HG03039 (cell line): ENCODE measurements around the gene SHISAL1.

Experiments
- ATAC-seq: cut with Tn5 transposase; IDR thresholded peaks from one replicate; pipeline ENCODE4 v1.9.1; 2021; ENCODE audit warnings: mild to moderate bottlenecking, moderate library complexity; ENCODE audit not compliant: unreplicated experiment

Gene SHISAL1

GRCh38 chr22:44312766-44313165 lies at the start of gene SHISAL1:
Gene SHISAL1 (minus strand): TSS chr22:44312951. CDS start chr22:44300945, 12,006 bp downstream.
- no peak for ATAC-seq

DNA sequence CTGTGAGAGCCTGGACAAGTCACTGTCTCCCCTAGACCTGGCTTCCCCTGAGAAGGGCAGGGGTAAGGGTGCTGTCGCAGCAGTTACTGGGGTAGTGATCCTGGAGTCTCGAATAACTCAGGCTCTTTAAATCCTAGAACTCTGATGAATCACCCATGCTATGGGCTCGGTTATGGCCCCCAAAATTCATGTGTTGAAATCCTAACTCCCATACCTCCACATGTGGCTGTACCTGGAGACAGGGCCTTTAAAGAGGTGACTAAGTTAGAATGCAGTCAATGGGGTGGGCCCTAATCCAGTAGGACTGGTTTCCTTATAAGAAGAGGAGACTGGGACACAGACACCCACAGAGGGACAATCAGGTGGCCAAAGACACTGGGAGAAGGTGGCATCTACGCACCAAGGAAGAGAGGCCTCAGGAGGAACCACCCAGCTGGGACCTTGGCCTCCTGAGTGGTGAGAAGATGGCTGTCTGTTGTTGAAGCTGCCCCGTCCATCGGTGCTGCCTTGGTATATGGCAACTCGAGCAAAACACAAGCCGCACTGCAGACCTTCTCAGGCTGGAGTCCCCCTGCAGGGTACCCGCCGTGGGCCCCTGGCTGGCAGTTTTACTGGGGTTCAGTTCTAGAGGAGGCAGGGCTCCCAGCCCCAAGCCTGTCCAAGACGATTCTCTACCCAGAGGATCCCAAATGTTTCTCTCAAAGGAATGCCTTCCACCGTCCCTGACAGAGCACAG lies 48.8 kb upstream of the SHISAL1 start:
- ATAC-seq: no peak

DNA sequence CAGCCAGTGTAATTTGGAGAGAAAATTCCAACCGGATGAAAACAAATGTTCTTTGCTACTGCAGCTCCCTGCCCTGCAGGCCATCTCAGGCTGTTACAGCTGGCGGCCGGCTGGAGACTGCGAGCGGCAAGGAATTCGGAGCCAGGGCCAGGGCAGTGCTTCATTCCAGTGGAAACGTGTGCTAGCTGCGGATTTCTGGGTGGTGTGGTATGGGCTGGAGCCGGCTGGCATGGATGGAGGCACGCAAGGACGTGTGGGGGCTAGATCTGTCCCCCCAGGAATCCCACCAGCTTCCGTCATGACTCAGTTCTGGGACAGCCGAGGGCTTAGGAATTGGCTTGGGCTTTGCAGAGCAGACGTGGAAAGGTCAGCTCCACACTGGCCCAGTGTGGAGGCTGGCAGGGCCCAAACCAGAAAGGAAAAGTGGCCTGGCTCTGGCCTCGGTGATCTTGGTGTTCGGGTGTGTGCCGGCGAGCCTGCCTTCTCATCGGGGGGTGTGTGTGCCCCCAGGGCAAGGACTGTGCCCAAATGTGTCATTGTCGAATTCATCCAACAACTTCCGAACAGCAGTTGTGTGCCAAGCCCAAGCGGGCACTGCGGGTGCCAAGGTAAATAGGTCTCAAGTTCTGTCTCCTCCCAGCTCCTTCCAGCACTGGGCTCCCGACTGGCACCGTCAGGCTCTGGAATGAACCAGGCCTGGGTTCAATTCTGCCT lies 48.1 kb upstream of the SHISAL1 start:
- no peak for ATAC-seq

DNA sequence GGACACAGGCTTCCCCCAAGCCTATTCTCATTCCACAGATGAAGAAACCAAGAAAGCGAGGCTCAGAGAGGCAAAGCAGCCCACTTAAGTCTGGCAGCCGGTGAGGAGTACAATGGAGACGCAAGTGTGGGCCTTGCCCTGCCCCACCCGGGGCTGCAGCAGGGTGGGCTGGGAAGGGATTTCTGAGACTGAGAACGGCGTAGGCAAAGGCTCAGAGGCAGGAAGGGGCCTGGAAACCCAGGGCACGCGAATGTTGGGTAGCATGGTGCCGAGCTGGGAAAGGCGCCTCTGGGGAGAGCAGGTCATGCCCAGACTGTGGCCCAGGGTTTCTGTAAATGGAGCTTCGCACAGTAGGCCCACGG lies 47.5 kb upstream of the SHISAL1 start:
- no peak for ATAC-seq

DNA sequence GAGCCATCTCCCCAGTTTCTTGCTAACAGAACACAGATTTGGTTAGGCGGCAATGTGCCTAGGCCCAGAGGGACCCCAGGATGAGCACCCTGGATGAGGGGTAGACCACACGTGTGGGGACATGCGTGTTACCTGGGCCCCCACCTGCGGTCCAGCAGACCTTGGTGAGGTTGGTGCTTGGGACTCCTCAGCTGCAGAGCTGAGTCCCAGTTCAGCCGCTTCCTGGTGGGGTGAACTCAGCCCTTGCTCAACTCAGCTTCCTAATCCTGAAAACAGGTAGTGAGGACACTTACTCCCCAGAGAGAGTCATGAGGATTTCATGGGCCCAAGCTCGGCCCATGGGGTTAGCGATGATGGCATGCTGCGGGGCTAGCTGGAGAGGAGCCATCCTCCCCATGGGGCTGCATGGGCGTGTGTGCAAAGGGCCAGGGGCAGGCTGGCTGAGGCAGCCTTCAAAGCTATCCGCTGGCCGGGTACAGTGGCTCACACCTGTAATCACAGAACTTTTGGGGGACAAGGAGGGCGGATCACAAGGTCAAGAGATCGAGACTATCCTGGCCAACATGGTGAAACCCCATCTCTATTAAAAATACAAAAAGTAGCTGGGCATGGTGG lies 46.9 kb upstream of the SHISAL1 start:
- ATAC-seq: no peak

DNA sequence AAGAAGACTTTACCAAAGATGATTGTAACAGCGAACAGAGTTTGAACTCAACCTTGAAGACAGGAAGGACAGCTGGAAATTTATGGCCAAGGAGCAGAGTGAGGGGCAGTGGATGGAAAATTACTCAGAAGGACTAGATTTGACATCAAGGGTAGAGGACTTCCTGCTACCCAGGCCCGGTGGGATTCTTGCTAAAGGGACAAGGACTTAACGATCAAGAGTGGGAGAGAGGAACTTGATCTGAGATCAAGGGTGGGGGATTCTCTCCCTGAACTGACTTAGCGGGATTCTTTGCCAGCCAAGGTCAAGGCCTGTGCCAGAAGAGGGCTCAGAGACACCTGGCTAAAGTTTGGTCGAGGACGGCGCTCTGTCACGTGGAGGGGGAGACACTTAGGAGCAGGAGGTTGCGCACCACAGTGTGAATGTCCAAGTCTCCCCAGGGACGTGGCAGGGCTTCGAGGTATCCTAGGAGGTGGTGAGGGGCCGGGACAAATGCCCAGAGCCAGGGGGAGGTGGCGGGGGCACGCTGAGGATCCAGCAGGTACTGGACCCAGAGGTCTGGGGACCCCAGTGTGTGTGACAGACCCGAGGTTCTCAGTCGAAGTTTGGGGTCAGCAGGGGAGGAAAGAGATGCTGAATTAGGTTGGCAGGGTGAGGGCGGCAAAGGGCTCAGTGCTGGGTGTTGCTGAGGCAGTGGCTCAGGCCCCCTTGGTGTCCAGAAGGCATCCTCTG lies 46.1 kb upstream of the SHISAL1 start:
- no peak for ATAC-seq

DNA sequence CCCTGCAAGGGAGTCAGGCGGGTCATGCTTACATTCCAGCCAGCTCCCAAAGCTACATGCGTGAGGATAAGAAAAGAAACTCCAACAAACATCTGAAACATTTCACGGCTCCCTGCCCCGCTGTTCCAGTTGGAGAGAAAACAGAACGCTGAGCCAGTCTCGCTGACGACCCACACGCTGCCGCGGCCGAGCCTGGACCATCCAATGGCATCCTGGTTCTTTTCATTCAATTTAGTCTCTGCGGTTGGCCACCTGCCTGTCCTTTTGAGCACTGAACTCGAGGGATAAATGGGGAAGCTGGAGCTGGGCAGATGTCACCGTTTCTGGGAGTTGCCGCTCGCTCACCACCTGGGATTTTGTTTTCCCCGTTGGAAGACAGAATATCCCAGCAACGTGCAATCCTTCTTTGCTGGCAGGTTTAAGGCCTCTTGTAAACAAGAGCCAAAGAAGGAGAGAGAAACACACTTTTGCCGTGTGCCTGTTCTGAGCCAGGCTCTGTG lies 45.3 kb upstream of the SHISAL1 start:
- ATAC-seq: no peak

DNA sequence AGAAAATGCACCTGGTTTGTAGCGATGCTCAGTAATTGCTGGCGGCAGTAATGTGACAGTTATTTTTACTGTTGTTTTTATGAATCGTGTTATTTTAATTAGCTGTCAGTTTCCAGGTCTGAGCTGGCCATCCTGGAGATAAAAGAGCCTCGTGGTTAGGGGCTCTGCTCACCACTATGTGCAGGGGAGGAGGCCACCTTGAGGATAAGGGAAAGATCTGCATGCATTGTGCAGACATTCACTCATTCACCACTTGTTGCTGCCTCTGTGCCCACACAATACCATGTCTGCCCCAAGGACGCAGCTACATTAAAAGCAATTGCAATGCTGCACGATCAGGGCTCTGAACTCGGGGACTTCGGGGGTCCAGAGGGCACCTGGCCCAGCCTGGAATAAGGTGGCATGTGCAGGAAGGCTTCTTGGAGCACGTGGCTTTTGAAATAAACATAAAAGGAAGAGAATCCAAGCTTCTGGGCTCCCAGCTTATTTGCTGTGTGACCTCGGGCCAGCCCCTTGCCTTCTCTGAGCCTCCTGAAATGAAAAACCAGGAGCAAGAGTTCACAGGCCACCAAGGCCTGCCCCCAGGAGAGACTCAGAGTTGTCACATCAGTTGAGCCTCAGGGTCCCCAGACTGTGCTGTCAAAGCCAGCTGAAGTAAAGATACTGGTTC lies 44.7 kb upstream of the SHISAL1 start:
- no peak for ATAC-seq

DNA sequence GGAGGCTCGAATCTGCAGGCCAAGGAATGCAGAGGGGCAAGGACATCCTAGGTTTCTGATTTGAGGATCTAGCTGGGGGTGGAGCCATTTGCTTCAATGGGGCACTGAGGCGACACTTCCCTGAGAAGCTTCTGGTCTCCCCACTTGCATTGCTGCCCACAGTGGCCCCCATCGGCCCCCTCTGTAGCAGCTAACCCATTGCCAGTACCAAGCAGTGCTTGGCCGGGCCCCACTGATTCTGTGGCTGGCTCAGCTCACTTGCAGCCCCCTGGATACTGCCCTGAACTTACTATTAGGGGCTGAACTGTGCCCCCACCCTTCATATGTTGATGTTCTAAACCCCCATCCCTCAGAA lies 42.9 kb upstream of the SHISAL1 start:
- ATAC-seq: no peak

- no peak for ATAC-seq
Observed at GRCh38 chr22:44354288-44354687, 41.5 kb upstream of the SHISAL1 start.

DNA sequence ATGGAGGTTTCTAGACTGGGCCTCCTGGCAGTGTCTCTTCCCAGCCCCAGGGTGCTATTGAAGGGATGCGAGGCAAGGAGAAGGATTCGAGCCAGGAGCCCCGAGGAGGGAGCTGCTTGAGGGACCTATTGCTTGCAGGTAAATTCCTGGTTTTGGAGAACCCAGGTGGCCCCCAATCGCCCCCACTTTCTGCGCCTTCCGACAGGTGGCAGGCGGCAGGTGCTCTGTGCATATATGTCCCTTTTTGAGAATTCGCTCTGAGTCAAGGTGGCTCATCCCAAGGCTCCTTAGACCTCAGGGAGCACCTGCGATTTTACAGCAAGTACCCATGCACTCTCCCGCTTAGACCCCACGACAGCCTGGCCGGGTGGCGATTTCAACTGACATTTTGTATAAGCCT lies 40.3 kb upstream of the SHISAL1 start:
- ATAC-seq: no peak

GRCh38 chr22:44352378-44353035 lies 39.8 kb upstream of the SHISAL1 start:
- ATAC-seq: no peak

GRCh38 chr22:44351685-44352377 lies 39.1 kb upstream of the SHISAL1 start:
- ATAC-seq: no peak

DNA sequence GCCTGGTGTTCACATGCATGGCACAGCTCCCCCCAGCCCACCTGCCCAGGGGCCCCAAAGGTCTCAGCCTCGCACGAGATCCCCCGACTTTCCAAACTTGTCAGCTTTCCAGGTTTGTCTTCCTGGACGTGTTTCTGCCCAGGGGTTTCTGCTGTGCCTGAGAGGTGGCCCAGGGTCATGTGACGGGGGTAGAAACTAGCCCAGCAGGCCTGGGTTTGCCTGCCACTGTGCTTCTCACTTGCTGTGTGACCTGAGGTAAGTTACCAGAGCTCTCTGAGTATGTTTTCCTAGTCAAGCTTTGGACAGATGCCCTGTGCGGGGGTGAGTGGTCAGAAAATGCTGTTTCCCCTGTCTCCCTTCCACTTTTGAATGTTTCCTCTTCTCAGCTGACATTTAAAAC lies 38.3 kb upstream of the SHISAL1 start:
- ATAC-seq: no peak

DNA sequence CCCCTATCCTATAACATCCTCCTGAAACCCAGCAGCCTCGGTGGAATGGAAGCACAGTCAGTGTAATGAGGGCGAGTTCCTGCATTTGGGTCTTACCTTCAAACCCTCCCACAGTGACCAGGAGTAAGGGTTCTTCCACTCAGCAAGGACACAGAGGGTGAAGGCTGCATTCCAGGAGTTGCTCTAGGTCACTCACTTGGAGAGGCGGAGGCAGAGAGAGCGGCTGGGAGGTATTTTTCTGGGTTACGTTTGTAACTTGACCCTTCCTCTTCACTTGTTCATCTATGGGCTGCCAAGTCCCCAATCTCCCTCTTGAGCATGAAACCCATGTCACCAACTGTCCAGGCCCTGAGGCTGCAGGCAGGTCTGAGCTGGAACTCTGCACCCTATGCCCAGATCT lies 36.8 kb upstream of the SHISAL1 start:
- no peak for ATAC-seq

- ATAC-seq: no peak
Observed at GRCh38 chr22:44348971-44349560, 36.3 kb upstream of the SHISAL1 start.

DNA sequence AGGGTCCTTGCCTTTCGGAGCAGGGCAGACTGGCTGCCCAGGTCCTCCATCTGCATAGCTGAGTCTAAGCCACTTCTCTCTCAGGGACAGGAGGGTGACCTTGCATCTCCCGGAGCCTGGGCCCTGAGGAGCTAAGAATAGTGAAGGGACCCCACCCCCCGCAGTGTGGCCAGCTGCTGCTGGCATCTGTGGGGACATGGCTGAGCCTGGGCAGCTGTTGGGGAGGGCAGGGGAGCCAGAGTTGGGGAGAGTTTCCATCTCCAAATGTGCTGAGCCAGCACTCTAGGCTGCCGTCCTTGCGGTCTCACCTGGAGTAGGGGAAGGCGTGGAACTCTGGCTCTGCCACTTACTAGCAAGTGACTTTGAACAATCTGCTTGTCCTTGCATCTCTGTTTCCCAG lies 34.8 kb upstream of the SHISAL1 start:
- no peak for ATAC-seq

DNA sequence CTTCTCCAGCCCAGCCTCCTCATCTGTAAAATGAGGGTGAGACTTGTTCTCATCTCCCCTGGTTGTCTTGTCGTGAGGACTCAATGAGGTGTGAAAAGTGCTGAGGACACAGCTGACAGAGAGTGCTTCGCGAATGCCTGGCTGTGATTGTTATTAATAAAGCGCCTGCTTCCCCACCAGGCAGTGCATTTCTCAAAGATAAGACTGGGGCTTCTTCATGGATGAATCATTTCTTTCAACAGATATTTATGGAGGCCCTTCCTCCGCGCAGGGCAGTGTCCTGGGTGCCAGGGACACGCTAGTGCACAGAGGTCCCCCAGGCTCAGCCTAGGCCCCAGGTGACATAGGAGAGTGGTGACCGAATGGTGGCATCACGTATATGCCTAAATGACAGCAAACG lies 34.3 kb upstream of the SHISAL1 start:
- ATAC-seq: no peak

DNA sequence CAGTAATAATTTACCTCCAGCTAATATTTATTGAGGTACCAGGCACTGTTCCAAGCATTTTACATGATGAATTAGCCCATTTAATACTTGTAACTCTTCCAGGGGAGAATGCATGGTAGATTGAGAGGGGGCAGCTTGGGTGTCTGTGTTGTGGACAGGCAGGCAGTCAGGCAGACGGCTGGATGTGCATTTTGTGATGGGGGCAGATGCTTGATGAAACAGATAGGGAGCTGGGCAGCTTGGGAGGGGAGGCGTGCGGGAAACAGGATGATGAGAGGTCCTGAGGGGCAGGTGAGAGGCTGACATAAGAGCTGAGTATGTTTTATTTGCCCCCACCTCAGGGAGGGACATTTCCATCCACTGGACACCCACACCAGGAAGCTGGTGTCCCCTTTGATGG lies 33.1 kb upstream of the SHISAL1 start:
- ATAC-seq: no peak
